Measurements from ENCODE around the gene TMEM151A. TPM values are rescaled to one million over a fixed set of nuclear protein-coding genes. Genes with fewer than 3 reads are reported as not detected.

TMEM151A gene
- total and polyA plus RNA-seq, 8 donors = 0.46 to 19.6 (median 2.8) TPM; not detected in 2

GRCh38 chr11:66267039-66267378, 24.7 kb upstream of the TMEM151A start:
- WGBS, 5 donors = 12 to 28% (median 16%) methylated on average over 11 to 13 of the region's 13 CpGs
- Histone ChIP-seq H3K9me3 (no peaks in the 10 kb centered on the region), H3K4me3 (peak overlapping the region; percentile 72 to 81 (median 78)), H3K36me3 (peaks cover 22 to 58% (median 54%) of the 10 kb centered on the region in 4 donors), H3K4me1 (peaks cover 16 to 51% (median 45%) of the 10 kb centered on the region in 4 donors), H3K27me3 (no peaks in the 10 kb centered on the region), H3K27ac (peak overlapping the region; percentile 90 to 98 (median 98))
- DNase-seq = no peak
- TF ChIP-seq POLR2AphosphoS5 (IDR thresholded peaks at IDR 0.05) = no peak
- TF ChIP-seq POLR2A (IDR thresholded peaks at IDR 0.05) = no peak
- TF ChIP-seq EP300 (IDR thresholded peaks at IDR 0.05) = no peak
- TF ChIP-seq, protein P1, sequence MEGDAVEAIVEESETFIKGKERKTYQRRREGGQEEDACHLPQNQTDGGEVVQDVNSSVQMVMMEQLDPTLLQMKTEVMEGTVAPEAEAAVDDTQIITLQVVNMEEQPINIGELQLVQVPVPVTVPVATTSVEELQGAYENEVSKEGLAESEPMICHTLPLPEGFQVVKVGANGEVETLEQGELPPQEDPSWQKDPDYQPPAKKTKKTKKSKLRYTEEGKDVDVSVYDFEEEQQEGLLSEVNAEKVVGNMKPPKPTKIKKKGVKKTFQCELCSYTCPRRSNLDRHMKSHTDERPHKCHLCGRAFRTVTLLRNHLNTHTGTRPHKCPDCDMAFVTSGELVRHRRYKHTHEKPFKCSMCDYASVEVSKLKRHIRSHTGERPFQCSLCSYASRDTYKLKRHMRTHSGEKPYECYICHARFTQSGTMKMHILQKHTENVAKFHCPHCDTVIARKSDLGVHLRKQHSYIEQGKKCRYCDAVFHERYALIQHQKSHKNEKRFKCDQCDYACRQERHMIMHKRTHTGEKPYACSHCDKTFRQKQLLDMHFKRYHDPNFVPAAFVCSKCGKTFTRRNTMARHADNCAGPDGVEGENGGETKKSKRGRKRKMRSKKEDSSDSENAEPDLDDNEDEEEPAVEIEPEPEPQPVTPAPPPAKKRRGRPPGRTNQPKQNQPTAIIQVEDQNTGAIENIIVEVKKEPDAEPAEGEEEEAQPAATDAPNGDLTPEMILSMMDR (IDR thresholded peaks at IDR 0.05) = no peak
- intact Hi-C loops (cut with DNase I; ENCODE audit: low total_unique reads) = no loop called here

DNA sequence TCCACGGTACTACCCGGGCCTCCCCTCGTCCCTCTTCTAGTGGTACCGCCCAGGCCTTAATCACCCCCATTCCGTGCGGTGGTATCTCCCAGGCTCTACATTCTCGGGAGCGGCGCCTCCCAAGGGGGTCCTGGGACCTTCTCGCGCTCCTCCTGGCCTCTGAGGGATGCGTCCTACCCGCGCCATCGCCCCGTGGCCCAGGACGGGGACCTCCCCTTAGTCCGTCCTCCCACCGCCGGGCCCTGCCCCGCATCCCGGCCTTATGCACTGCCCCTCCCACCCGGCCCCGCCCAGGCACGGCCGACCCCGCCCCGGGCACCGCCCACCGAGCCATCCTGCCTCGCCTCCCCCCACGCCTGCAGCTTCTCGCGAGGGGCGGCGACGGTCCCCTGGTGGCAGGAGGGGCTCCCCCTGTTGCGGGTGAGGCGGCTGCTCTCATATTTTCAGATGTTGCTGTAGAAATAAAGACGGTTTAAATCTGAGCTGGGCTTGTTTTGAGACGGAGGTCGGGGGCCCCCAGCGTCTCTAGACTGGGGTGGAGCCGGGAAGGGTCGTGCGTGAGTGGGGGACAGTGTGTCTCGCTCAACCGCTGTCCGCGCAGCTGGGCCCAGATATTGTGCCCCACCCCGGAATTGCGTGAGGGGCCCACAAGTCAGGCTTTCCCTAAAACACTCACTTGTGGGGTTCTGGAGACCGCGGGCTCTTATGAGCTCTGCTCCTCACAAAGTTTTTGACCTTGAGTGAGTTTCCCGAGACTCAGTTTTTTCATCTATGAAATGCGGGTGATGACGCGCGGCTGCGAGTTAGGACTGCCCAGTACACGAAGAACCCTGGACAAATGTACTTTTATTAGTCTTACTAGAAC, 24.1 kb upstream of the TMEM151A start:
- peaks cover 22 to 58% (median 54%) of the 10 kb centered on the region in 4 donors for H3K36me3 ChIP-seq

DNA sequence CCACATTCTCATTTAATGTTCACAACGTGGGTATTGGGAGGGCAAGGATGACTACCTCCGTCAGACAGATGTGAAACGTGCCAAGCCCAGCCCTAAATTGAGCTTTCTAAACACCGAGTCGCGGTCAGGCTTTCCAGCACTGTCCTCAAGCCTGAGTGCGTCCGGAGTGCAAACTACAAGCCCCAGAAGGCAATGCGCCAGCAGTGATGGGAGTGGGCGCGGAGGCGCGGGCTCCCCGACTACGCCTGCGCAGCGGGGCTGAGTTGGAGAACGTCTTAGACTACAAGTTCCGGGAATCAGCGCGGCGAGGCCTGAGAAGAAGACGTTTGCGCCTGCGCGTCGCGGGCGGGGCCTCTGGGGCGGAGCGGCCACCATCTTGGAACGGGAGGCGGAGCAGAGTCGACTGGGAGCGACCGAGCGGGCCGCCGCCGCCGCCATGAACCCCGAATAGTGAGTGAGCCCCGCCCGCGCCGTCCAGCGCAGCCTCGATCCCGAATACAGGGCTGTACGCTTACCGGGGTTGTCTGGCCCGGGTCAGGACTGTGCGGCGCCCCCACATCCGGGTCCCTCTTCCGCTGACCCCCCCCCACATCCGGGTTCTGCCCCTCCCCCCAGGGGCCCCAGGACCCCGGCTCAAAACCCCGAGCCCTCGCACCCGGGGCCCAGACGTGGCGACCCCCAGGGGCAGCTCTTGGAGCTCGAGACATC, 23.3 kb upstream of the TMEM151A start, which contains the start of gene RAB1B:
Gene RAB1B, plus strand, starts transcription at position 396 of the 708 bp plus-strand sequence. Its CDS starts 41 bp downstream, at position 437.
- H3K36me3 ChIP-seq = peaks cover 24 to 58% (median 54%) of the 10 kb centered on the region in 4 donors
- DNase-seq = peak; percentile 100
- peak within 1 kb of the TSS; percentile 96 to 98 (median 98) for H3K27ac ChIP-seq
- peak within 1 kb of the TSS; percentile 72 to 81 (median 78) for H3K4me3 ChIP-seq
- TF ChIP-seq POLR2AphosphoS5 (IDR thresholded peaks at IDR 0.05) = peak; percentile 86 to 95 (median 87)
- TF ChIP-seq EP300 (IDR thresholded peaks at IDR 0.05) = no peak
- WGBS, 5 donors = 0 to 1% (median 0%) methylated on average over 16 to 64 of the region's 64 CpGs
- no peaks in the 10 kb centered on the region for H3K9me3 ChIP-seq
- intact Hi-C loops (cut with DNase I; ENCODE audit: low total_unique reads) = no loop called here
- H3K27me3 ChIP-seq = no peaks in the 10 kb centered on the region
- H3K4me1 ChIP-seq = peaks cover 16 to 54% (median 45%) of the 10 kb centered on the region in 4 donors

More for the DNA sequence above, 24.1 kb upstream of the TMEM151A start:
- Histone ChIP-seq H3K27ac (peak overlapping the region; percentile 90 to 98 (median 98)), H3K9me3 (no peaks in the 10 kb centered on the region), H3K27me3 (no peaks in the 10 kb centered on the region), H3K4me1 (peaks cover 16 to 54% (median 45%) of the 10 kb centered on the region in 4 donors), H3K4me3 (peak overlapping the region; percentile 72 to 81 (median 78))
- intact Hi-C loops (cut with DNase I; ENCODE audit: low total_unique reads) = no loop called here
- WGBS, 5 donors = 0 to 1% (median 0%) methylated on average over 29 to 61 of the region's 61 CpGs
- DNase-seq = peak; percentile 89 to 97
- TF ChIP-seq POLR2AphosphoS5 (IDR thresholded peaks at IDR 0.05) = peak in 2 of 3 donors; percentile 35 to 82
- TF ChIP-seq POLR2A (IDR thresholded peaks at IDR 0.05) = peak in 2 of 4 donors; percentile 34 to 37
- TF ChIP-seq, protein P1 (IDR thresholded peaks at IDR 0.05) = no peak
- no peak for TF ChIP-seq EP300 (IDR thresholded peaks at IDR 0.05)

DNA sequence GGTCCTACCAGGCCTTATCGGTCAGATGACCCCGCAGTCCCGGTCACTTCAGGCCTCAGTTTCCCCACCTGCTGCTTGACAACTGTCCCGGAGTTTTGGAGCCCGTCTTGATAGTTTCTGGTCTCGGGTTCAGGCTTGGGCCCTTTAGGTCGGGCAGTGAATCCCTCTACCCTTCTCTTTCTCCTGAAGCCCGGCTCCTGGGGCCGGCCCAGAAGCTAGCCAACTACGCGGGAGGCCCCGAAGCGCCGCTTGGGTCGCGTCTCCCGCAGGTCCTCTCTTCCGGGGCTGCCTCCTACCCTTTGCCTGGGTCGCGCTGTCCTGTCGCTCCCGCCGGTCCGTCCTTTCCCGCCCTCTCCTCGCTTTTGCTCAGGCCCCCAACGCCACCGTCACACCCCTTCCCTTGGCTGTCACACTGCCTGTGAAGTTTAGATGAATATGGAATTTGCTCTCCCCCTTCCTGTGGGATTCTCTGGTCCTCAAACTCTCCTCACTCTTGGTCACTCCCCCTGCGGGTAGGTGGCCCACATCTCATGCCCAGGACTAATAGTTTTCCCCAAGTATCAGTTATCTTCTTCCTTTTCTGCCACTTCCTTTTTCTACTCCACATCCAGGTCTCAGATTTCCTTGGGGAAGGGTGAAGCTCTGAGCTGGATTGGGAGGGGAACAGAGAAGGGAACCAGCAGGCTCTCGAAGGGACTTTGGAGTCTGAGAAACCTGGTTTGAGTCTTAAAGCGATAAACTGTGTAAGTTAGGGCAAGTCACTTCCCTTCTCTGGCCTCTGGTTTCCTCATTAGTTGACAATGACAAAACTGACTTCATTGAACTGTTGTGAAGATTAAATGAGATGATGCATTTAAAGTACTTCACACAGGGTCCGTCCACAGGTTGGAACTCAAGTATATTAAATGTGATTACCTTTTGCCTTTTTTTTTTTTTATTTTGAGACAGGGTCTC, 22.5 kb upstream of the TMEM151A start:
- Histone ChIP-seq H3K27me3 (no peaks in the 10 kb centered on the region), H3K9me3 (no peaks in the 10 kb centered on the region), H3K4me3 (peak overlapping the region; percentile 72 to 81 (median 78)), H3K36me3 (peaks cover 31 to 58% (median 54%) of the 10 kb centered on the region in 4 donors), H3K4me1 (peaks cover 16 to 54% (median 45%) of the 10 kb centered on the region in 4 donors), H3K27ac (peak overlapping the region; percentile 96 to 98 (median 98))
- peak in 1 of 2 donors; percentile 59 for DNase-seq
- no peak for TF ChIP-seq POLR2AphosphoS5 (IDR thresholded peaks at IDR 0.05)
- no peak for TF ChIP-seq POLR2A (IDR thresholded peaks at IDR 0.05)
- TF ChIP-seq, protein P1 (IDR thresholded peaks at IDR 0.05) = no peak
- no peak for TF ChIP-seq EP300 (IDR thresholded peaks at IDR 0.05)
- WGBS, 5 donors = 2 to 3% (median 2%) methylated on average over 29 to 32 of the region's 32 CpGs
- intact Hi-C loops (cut with DNase I; ENCODE audit: low total_unique reads) = no loop called here
